Hippocampal formation (tissue), 2 donors: ENCODE measurements around the gene RHOV.

ENCODE experiments used
- DNase-seq, 2 donors: peaks; one replicate each; lab custom pipeline; 2025; lab: John Stamatoyannopoulos, UW

The RHOV gene

DNA sequence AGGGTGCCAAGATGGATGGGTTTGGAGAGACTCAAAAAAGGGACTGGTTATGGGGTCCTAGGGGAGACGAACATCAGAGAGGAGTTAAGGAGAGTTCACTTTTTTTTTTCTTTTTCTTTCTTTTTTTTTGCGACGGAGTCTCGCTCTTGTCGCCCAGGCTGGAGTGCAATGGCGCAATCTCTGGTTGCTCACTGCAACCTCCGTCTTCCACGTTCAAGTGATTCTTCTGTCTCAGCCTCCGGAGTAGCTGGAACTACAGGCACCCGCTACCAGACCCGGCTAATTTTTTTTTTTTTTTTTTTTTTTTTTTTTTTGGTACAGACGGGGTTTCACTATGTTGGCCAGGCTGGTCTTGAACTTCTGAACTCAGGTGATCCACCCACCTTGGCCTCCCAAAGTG, 29.0 kb downstream of the RHOV start:
- DNase-seq, result no peak

DNA sequence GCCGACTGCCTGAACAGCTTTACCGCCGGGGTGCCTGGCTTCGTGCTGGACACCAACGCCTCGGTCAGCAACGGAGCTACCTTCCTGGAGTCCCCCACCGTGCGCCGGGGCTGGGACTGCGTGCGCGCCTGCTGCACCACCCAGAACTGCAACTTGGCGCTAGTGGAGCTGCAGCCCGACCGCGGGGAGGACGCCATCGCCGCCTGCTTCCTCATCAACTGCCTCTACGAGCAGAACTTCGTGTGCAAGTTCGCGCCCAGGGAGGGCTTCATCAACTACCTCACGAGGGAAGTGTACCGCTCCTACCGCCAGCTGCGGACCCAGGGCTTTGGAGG, 29.4 kb downstream of the RHOV start:
- no peak for DNase-seq

DNA sequence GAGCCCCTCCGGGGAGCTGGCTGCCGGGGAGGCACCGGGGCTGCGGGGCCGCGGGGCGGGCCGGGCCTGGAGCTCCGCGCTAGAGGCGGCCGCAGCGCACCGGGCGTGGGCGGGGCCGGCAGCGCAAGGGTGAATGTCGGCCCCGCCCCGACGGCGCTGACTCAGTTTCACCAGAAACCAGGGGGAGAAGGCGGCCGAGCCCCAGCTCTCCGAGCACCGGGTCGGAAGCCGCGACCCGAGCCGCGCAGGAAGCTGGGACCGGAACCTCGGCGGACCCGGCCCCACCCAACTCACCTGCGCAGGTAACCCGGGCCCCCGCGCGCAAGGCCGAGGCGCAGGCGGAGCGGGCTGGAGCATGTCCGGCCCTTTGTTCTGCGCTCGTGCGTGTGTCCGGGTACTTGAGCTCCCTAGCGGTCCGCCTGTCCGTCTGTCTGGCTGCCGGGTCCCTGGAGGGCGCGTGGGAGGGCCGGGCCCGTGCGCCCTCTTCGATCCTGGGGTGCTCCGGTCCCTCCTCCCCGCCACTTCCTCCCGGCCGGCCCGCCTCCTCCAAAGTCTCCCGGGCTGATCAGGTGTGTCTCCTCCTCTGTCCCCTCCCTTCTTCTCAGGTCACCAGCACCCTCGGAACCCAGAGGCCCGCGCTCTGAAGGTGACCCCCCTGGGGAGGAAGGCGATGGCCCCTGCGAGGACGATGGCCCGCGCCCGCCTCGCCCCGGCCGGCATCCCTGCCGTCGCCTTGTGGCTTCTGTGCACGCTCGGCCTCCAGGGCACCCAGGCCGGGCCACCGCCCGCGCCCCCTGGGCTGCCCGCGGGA, 29.9 kb downstream of the RHOV start, which contains the start of gene SPINT1:
Gene SPINT1 (plus strand): TSS at position 164 of the 811 bp plus-strand sequence. CDS start 507 bp downstream, at position 671.
- DNase-seq, result no peak

- no peak for DNase-seq
Measured at GRCh38 chr15:40843261-40843884, 30.7 kb downstream of the RHOV start.

DNA sequence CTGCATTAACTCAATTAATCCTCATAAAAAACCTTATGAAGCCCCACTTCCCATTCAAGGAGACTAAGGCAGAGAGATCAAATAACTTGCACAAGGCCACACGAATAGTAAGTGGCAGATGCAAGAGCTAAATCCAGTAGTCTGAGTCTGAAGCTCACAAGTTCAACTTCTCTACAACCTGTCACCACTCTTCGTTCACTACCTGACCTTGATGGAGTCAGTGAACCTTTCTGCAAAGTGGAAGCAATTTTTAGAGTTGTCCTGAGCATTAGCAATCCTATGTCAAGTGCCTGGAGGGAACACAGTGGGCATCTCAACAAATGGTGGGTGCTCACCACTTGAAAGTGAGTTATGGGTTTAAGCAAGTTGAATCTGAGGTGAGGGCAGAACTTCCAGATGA, 32.3 kb downstream of the RHOV start:
- DNase-seq, result no peak

GRCh38 chr15:40838756-40839155, 35.3 kb downstream of the RHOV start:
- no peak for DNase-seq

GRCh38 chr15:40836020-40836419, 38.0 kb downstream of the RHOV start:
- no peak for DNase-seq

- DNase-seq, result no peak
Measured at GRCh38 chr15:40832903-40833302, 41.1 kb downstream of the RHOV start.

DNA sequence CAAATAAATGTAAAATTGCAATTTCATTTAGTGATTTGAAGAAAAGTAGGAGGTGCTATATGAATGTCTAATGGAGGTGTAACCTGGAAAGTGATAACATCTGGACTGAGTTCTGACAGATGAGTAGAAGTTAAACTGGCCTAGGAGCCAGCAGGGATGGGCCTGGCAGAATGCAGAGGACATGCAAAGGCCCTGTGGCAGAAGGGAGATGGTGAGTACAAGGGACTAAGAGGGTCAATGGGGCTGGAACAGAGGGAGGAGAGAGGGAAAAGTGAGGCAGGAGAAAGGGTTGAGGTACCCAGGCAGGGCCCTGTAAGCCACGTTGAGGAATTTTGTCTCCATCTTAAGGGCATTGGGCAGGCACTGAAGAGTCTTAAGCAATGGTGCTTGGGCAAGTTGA, 42.2 kb downstream of the RHOV start:
- no peak for DNase-seq

GRCh38 chr15:40830884-40831283, 43.1 kb downstream of the RHOV start:
- DNase-seq, result no peak

DNA sequence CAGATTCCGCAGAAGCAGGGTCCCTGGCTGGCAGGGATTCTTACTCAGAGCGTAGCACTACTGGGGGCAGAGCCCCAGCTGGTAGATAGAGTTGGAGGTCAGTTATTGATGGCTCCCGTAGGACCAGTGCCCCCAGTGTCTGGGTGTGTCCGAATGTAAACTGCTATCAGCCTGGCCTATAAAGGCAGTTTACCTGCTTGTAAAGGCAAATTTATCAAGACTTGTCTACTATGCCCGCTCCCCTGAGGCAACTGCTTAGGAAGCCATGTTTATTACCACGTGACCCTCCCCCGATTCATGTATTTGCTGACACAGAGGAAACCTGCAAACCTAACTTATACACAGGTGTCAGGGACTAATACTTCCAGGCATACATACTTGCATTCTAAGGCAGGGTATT, 44.9 kb downstream of the RHOV start:
- no peak for DNase-seq

DNA sequence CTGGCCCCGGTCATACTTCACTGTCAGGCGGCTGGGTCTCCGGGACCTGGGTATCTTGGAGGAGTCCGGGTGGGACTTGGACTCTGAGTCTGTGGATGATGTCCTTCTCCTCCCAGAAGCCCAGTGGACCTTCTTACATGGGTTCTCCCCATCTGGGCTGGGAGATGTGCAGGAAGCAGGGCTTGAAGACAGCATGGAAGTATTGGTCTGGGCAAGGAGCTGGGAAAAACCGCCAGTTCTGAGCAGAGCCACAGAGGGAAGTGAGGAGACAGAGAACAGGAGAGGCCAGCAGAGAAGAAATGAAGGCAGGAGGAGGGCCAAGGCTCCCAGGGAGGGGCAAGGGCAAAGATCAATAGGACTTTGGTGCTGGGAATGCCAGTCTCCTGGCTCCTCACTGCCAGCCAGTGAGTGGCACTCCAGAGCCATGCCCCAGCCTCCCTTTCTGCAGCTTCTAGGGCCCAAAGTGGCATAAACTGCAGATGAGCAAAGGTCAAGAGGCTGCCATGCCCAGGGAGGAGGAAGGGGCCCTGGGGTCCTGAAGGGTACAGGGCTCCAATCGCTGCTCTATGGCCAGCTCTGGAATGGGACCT, 45.5 kb downstream of the RHOV start, which contains the start of gene PPP1R14D:
Gene PPP1R14D (minus strand): TSS at position 262 of the 590 bp plus-strand sequence. CDS start 67 bp downstream, at position 195.
- no peak for DNase-seq

- no peak for DNase-seq
Measured at GRCh38 chr15:40826423-40827075, 47.5 kb downstream of the RHOV start.

GRCh38 chr15:40825661-40826422, 48.2 kb downstream of the RHOV start:
- no peak for DNase-seq

GRCh38 chr15:40823572-40824343, 50.3 kb downstream of the RHOV start:
- no peak for DNase-seq
